HG02973 (cell line): Measurements from ENCODE around the gene MAPK14.

Experiments
- ATAC-seq: cut with Tn5 transposase; IDR thresholded peaks from one replicate; pipeline ENCODE4 v1.9.1; 2021; ENCODE audit warnings: moderate library complexity; ENCODE audit not compliant: unreplicated experiment

The MAPK14 gene

GRCh38 chr6:36099869-36100483, 72.4 kb downstream of the MAPK14 start:
- no peak for ATAC-seq

- no peak for ATAC-seq
Observed at GRCh38 chr6:36101691-36102090, 74.1 kb downstream of the MAPK14 start.

- ATAC-seq = no peak
Observed at GRCh38 chr6:36102853-36103252, 75.2 kb downstream of the MAPK14 start.

- ATAC-seq = no peak
Observed at GRCh38 chr6:36104836-36105235, 77.2 kb downstream of the MAPK14 start.

- no peak for ATAC-seq
Observed at GRCh38 chr6:36109092-36109491, 81.5 kb downstream of the MAPK14 start.

GRCh38 chr6:36110050-36110449, 82.4 kb downstream of the MAPK14 start:
- no peak for ATAC-seq

- ATAC-seq = no peak
Observed at GRCh38 chr6:36110863-36111262, 83.3 kb downstream of the MAPK14 start.

GRCh38 chr6:36111526-36111925, 83.9 kb downstream of the MAPK14 start:
- ATAC-seq = no peak

- no peak for ATAC-seq
Observed at GRCh38 chr6:36113049-36113448, 85.4 kb downstream of the MAPK14 start.

GRCh38 chr6:36113703-36114102, 86.1 kb downstream of the MAPK14 start:
- ATAC-seq = no peak

- no peak for ATAC-seq
Observed at GRCh38 chr6:36114798-36115408, 87.3 kb downstream of the MAPK14 start.

- ATAC-seq = no peak
Observed at GRCh38 chr6:36115412-36115811, 87.8 kb downstream of the MAPK14 start.

- ATAC-seq = no peak
Observed at GRCh38 chr6:36116066-36116864, 88.7 kb downstream of the MAPK14 start.

- no peak for ATAC-seq
Observed at GRCh38 chr6:36116943-36117342, 89.3 kb downstream of the MAPK14 start.

- no peak for ATAC-seq
Observed at GRCh38 chr6:36117658-36118549, 90.3 kb downstream of the MAPK14 start.

GRCh38 chr6:36118550-36119107, 91.0 kb downstream of the MAPK14 start:
- ATAC-seq = no peak

GRCh38 chr6:36119209-36119608, 91.6 kb downstream of the MAPK14 start:
- no peak for ATAC-seq

GRCh38 chr6:36120018-36120417, 92.4 kb downstream of the MAPK14 start:
- ATAC-seq = no peak

- ATAC-seq = no peak
Observed at GRCh38 chr6:36120539-36120938, 92.9 kb downstream of the MAPK14 start.

- no peak for ATAC-seq
Observed at GRCh38 chr6:36120979-36121786, 93.6 kb downstream of the MAPK14 start.
